ENCODE measurements around the gene DZIP3. TPM values are rescaled to one million over a fixed set of nuclear protein-coding genes. Genes with fewer than 3 reads are reported as not detected.

Gene DZIP3
- total RNA-seq, 1 experiment from 2014 or later: 22.1 TPM

GRCh38 chr3:108664266-108664665 lies 74.7 kb downstream of the DZIP3 start:
- H3K36me3 Mint-ChIP-seq (ENCODE audit: insufficient read depth in 1 of 3, low read depth in 3 of 3): peaks cover 0 to 9% (median 6%) of the 10 kb centered on the region in 3 experiments; a peak in 4 of 7 replicates
- Histone ChIP-seq H2BK15ac (ENCODE audit: low read depth, low read length) (no peak overlapping the region), H3K18ac (ENCODE audit: insufficient read length, low read depth, low read length) (no peak overlapping the region), H2AFZ (ENCODE audit: low read length) (no peak overlapping the region), H4K5ac (ENCODE audit: insufficient read length, low read depth, low read length) (no peak overlapping the region), H3K27me3 (ENCODE audit: insufficient read depth, low read length) (no peaks in the 10 kb centered on the region), H3K23ac (ENCODE audit: insufficient read length, low read depth, low read length) (no peak overlapping the region), H3K4me2 (ENCODE audit: insufficient read depth, insufficient read length, low read length) (no peak overlapping the region), H3K56ac (ENCODE audit: insufficient read length, low read depth, low read length) (no peak overlapping the region), H3K4ac (ENCODE audit: low read depth, low read length) (no peak overlapping the region), H2AK5ac (ENCODE audit: insufficient read length, low read length) (no peak overlapping the region), H3T11ph (ENCODE audit: low read length) (no peak overlapping the region), H3K9me3 (ENCODE audit: control insufficient read depth, low read depth, low read length) (no peaks in the 10 kb centered on the region), H3K23me2 (ENCODE audit: insufficient read length, low read depth, low read length, poor library complexity, severe bottlenecking) (no peaks in the 10 kb centered on the region), H3K79me1 (ENCODE audit: insufficient read depth, low read depth, low read length, poor library complexity, severe bottlenecking) (no peaks in the 10 kb centered on the region), H4K8ac (replicated peaks; ENCODE audit: insufficient read length, low read depth, low read length) (no peak overlapping the region), H3K4me1 (ENCODE audit: insufficient read depth, low read length) (no peaks in the 10 kb centered on the region; the same call in 1 of the 2 replicates), H3K79me2 (ENCODE audit: insufficient read depth, low read length) (no peaks in the 10 kb centered on the region), H4K91ac (ENCODE audit: insufficient read length, low read depth, low read length) (no peak overlapping the region), H2BK12ac (ENCODE audit: insufficient read length, low read depth, low read length) (no peak overlapping the region), H3K9ac (ENCODE audit: extremely low read depth, insufficient read length, low read length) (no peak overlapping the region), H3K27ac (ENCODE audit: insufficient read length, low read depth, low read length) (no peak overlapping the region), H2BK5ac (ENCODE audit: insufficient read length, low read length) (no peak overlapping the region), H2BK120ac (ENCODE audit: low read depth, low read length, poor library complexity, severe bottlenecking) (no peak overlapping the region), H3K14ac (ENCODE audit: insufficient read depth, low read length) (no peak overlapping the region), H4K20me1 (ENCODE audit: control insufficient read depth, insufficient read depth, insufficient read length) (no peaks in the 10 kb centered on the region), H2BK20ac (ENCODE audit: low read depth, low read length, poor library complexity, severe bottlenecking) (no peak overlapping the region)
- no peak for TF ChIP-seq CTCF (conservative IDR thresholded peaks at IDR 0.05)
- H3K27ac Mint-ChIP-seq: peak overlapping the region in 2 of 3 experiments; percentile 75 to 87; a peak in 2 of 7 replicates
- WGBS (ENCODE audit: extremely low coverage, insufficient read length, low lambda C conversion rate): no CpG with 5 or more reads among the region's 1 CpG
- peaks cover 2 to 3% of the 10 kb centered on the region in 2 experiments; a peak in 2 of 5 replicates for H3K9me3 Mint-ChIP-seq
- DNase-seq: no peak
- peaks cover 11% of the 10 kb centered on the region in 2 experiments for H3K4me1 Mint-ChIP-seq
- no peaks in the 10 kb centered on the region for H3K27me3 Mint-ChIP-seq (ENCODE audit: low read depth)
- H3K4me3 Mint-ChIP-seq: no peak overlapping the region

Measured in H9 (cell line).